ENCODE data around the gene OR8G5.
"Not testable (repeated sequence)": the region's sequence is repeated elsewhere in the genome, so short reads cannot be mapped to it uniquely, and the experiment has no call there.

The OR8G5 gene

DNA sequence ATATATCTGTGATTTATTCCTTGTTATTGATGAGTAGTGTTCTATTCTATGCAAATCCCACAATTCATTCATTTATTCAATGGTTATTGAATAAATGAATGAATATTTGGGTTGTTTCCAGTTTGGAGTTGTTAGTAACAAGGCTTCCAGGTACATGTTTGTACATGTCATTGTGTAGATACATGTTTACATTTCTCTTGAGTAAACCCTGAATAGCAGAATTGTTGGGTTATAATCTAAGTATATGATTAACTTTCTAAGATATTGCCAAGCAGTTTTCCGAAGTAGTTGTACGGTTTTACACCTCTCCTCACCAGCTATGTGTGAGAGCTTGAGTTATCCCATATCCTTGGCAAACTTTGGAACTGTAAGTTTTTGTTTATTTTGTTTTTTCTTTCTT lies 33.8 kb upstream of the OR8G5 start:
- no peak for TF ChIP-seq ZFX (IDR thresholded peaks at IDR 0.05)
- TF ChIP-seq CTCF (conservative IDR thresholded peaks at IDR 0.05), result no peak
- H3K27ac ChIP-seq, result no peak overlapping the region

DNA sequence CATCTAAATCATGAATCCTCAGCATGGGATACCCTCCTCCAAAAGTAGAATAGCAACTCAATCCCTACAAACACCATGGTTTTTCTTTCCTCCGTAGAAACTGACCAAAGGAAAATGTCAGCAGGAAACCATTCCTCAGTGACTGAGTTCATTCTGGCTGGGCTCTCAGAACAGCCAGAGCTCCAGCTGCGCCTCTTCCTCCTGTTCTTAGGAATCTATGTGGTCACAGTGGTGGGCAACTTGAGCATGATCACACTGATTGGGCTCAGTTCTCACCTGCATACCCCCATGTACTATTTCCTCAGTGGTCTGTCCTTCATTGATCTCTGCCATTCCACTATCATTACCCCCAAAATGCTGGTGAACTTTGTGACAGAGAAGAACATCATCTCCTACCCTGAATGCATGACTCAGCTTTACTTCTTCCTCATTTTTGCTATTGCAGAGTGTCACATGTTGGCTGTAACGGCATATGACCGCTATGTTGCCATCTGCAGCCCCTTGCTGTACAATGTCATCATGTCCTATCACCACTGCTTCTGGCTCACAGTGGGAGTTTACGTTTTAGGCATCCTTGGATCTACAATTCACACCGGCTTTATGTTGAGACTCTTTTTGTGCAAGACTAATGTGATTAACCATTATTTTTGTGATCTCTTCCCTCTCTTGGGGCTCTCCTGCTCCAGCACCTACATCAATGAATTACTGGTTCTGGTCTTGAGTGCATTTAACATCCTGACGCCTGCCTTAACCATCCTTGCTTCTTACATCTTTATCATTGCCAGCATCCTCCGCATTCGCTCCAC lies 31.4 kb upstream of the OR8G5 start:
- not testable (repeated sequence) for H3K27ac ChIP-seq

GRCh38 chr11:124225471-124225870 lies 30.7 kb upstream of the OR8G5 start:
- H3K27ac ChIP-seq, result no peak overlapping the region
- TF ChIP-seq ZFX (IDR thresholded peaks at IDR 0.05) (no peak), CTCF (conservative IDR thresholded peaks at IDR 0.05) (no peak)

DNA sequence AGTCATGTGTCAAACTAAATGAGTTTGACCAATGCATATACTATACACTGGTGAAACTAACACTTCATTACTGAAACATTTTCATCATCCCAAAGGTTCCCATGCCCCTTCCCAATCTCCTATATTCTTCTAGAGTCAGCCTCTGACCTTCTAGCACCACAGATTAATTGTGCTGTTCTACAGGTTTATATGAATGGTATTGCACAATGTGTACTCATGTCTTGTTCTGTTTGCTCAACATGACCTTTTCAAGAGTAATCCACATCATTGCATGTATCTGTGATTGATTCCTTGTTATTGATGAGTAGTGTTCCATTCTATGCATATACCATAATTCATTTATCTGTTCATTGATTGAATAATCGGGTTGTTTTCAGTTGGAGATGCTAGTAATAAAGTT lies 22.8 kb upstream of the OR8G5 start:
- TF ChIP-seq CTCF (conservative IDR thresholded peaks at IDR 0.05) (no peak), ZFX (IDR thresholded peaks at IDR 0.05) (no peak)
- H3K27ac ChIP-seq, result no peak overlapping the region

GRCh38 chr11:124238512-124238911 lies 17.7 kb upstream of the OR8G5 start:
- TF ChIP-seq ZFX (IDR thresholded peaks at IDR 0.05) (no peak), CTCF (conservative IDR thresholded peaks at IDR 0.05) (no peak)
- no peak overlapping the region for H3K27ac ChIP-seq

GRCh38 chr11:124240621-124241397 lies 15.4 kb upstream of the OR8G5 start, which contains the start of gene OR8G1:
OR8G1 (plus strand) TSS chr11:124241095; CDS start chr11:124249676, 8,581 bp downstream.
- TF ChIP-seq ZFX (IDR thresholded peaks at IDR 0.05) (no peak), CTCF (conservative IDR thresholded peaks at IDR 0.05) (no peak)
- H3K27ac ChIP-seq, result no peak within 1 kb of the TSS

GRCh38 chr11:124249869-124250268 lies 6.3 kb upstream of the OR8G5 start:
- not testable (repeated sequence) for H3K27ac ChIP-seq

DNA sequence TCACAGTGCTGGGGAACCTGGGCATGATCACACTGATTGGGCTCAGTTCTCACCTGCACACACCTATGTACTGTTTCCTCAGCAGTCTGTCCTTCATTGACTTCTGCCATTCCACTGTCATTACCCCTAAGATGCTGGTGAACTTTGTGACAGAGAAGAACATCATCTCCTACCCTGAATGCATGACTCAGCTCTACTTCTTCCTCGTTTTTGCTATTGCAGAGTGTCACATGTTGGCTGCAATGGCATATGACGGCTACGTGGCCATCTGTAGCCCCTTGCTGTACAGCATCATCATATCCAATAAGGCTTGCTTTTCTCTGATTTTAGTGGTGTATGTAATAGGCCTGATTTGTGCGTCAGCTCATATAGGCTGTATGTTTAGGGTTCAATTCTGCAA lies 8.9 kb downstream of the OR8G5 start:
- H3K27ac ChIP-seq, result not testable (repeated sequence)

DNA sequence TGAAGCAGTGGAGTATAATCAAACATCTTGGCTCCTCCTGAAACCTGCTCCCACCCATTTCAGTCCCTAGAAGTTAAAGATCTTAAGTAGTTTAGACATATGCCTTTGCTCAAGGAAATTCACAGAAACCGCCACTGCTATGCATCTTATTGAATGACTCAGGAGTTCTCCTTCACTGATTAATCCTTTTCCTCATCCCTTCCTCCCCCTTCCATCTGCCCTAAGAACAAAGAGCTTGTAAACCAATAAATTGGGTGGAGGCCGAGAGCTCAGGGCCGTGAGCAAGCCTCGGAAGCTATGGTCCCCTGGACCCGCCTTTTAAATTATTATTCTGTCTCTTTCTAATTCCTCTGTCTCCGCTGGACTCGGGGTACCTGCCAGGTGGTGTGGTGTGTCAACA lies 14.7 kb downstream of the OR8G5 start:
- H3K27ac ChIP-seq, result not testable (repeated sequence)
